ENCODE data around the gene MT1G. TPM values are rescaled to one million over a fixed set of nuclear protein-coding genes. Genes with fewer than 3 reads are reported as not detected.

The MT1G gene
- polyA plus RNA-seq, 1 donor (not counting 4 experiments of a cell fraction or from before 2014, with no cell fraction given), result 9.8 TPM

GRCh38 chr16:56633535-56633934 is 34.3 kb downstream of the MT1G start:
- Histone ChIP-seq H3K36me3 (ENCODE audit: control insufficient read depth in 2 of 2, extremely low read depth in 1 of 2, insufficient read depth in 2 of 2, low read length in 2 of 2) (no peaks in the 10 kb centered on the region), H3K4me2 (ENCODE audit: control insufficient read depth, extremely low read depth, insufficient read depth, low read depth, low read length) (no peak overlapping the region), H3K4me1 (ENCODE audit: control insufficient read depth, extremely low read depth, insufficient read depth, low read length) (peaks cover 4% of the 10 kb centered on the region), H3K27me3 (ENCODE audit: control insufficient read depth, extremely low read depth, insufficient read depth, low read length) (peaks cover 52% of the 10 kb centered on the region), H4K20me1 (ENCODE audit: control insufficient read depth, extremely low read depth, insufficient read depth, low read length) (peaks cover 1% of the 10 kb centered on the region), H3K27ac (ENCODE audit: control insufficient read depth, insufficient read depth, low read length) (no peak overlapping the region), H3K9ac (ENCODE audit: control insufficient read depth, extremely low read depth, insufficient read depth, low read length) (no peak overlapping the region), H3K9me1 (ENCODE audit: control insufficient read depth, extremely low read depth, insufficient read depth, low read length) (no peaks in the 10 kb centered on the region), H3K79me2 (ENCODE audit: control insufficient read depth, insufficient read depth, low read length) (no peaks in the 10 kb centered on the region), H3K4me3 (ENCODE audit: control insufficient read depth in 2 of 3, extremely low read depth in 1 of 3, insufficient read depth in 2 of 3, low read depth in 1 of 3, low read length in 3 of 3) (no peak overlapping the region), H2AFZ (ENCODE audit: control insufficient read depth, low read length) (no peak overlapping the region), H3K9me3 (ENCODE audit: control insufficient read depth, low read depth, low read length) (no peaks in the 10 kb centered on the region)
- DNase-seq (ENCODE audit: low read depth, low spot score) (no peak), FAIRE-seq (no peak)
- dilution Hi-C loops (cut with MboI; ENCODE audit: extremely low pct_ligation_motif_present, low sequenced_read_pairs), result no loop called here
- peak; percentile 17 for TF ChIP-seq EZH2 (IDR thresholded peaks at IDR 0.05; ENCODE audit: low read length)
- TF ChIP-seq, protein P1, sequence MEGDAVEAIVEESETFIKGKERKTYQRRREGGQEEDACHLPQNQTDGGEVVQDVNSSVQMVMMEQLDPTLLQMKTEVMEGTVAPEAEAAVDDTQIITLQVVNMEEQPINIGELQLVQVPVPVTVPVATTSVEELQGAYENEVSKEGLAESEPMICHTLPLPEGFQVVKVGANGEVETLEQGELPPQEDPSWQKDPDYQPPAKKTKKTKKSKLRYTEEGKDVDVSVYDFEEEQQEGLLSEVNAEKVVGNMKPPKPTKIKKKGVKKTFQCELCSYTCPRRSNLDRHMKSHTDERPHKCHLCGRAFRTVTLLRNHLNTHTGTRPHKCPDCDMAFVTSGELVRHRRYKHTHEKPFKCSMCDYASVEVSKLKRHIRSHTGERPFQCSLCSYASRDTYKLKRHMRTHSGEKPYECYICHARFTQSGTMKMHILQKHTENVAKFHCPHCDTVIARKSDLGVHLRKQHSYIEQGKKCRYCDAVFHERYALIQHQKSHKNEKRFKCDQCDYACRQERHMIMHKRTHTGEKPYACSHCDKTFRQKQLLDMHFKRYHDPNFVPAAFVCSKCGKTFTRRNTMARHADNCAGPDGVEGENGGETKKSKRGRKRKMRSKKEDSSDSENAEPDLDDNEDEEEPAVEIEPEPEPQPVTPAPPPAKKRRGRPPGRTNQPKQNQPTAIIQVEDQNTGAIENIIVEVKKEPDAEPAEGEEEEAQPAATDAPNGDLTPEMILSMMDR (optimal IDR thresholded peaks at IDR 0.05 in 1 of 3, IDR thresholded peaks at IDR 0.05 in 1 of 3, conservative IDR thresholded peaks at IDR 0.05 in 1 of 3; ENCODE audit: extremely low read depth in 1 of 3, insufficient read depth in 2 of 3, low read length in 3 of 3), result no peak

DNA sequence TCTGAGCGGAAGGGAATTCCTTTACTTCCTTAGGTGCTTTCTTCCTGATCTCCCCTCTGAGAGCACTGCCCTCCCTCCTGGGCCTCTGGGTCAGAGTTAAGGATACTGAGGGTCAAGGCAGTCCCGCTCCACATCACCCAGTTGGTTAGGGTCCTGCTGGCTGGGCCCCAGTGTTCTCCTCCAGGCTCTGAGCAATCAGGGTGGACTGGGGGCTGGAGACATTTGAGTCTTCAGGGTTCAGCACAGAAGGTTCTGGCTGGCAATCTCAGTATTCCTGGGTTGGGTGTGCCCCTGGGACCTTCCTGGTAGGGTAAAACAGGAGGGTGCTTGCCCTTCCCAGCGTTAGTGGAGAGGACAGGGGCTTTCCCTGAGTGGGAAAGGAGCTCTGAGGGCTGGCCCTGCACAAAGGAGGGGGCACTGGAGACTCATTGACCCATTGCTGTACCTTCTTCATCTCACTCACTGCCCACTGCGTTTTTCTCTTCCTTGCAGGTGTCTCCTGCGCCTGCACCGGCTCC is 35.0 kb downstream of the MT1G start:
- dilution Hi-C loops (cut with MboI; ENCODE audit: extremely low pct_ligation_motif_present, low sequenced_read_pairs), result no loop called here
- Histone ChIP-seq H2AFZ (ENCODE audit: control insufficient read depth, low read length) (no peak overlapping the region), H3K4me3 (ENCODE audit: control insufficient read depth in 2 of 3, extremely low read depth in 1 of 3, insufficient read depth in 2 of 3, low read depth in 1 of 3, low read length in 3 of 3) (no peak overlapping the region), H3K36me3 (ENCODE audit: control insufficient read depth in 2 of 2, extremely low read depth in 1 of 2, insufficient read depth in 2 of 2, low read length in 2 of 2) (no peaks in the 10 kb centered on the region), H3K4me2 (ENCODE audit: control insufficient read depth, extremely low read depth, insufficient read depth, low read depth, low read length) (no peak overlapping the region), H3K27me3 (ENCODE audit: control insufficient read depth, extremely low read depth, insufficient read depth, low read length) (peaks cover 46% of the 10 kb centered on the region), H4K20me1 (ENCODE audit: control insufficient read depth, extremely low read depth, insufficient read depth, low read length) (peaks cover 3% of the 10 kb centered on the region), H3K79me2 (ENCODE audit: control insufficient read depth, insufficient read depth, low read length) (no peaks in the 10 kb centered on the region), H3K9ac (ENCODE audit: control insufficient read depth, extremely low read depth, insufficient read depth, low read length) (no peak overlapping the region), H3K9me3 (ENCODE audit: control insufficient read depth, low read depth, low read length) (no peaks in the 10 kb centered on the region), H3K9me1 (ENCODE audit: control insufficient read depth, extremely low read depth, insufficient read depth, low read length) (no peaks in the 10 kb centered on the region), H3K27ac (ENCODE audit: control insufficient read depth, insufficient read depth, low read length) (no peak overlapping the region), H3K4me1 (ENCODE audit: control insufficient read depth, extremely low read depth, insufficient read depth, low read length) (peaks cover 4% of the 10 kb centered on the region)
- no peak for FAIRE-seq
- DNase-seq (ENCODE audit: low read depth, low spot score), result no peak
- TF ChIP-seq EZH2 (IDR thresholded peaks at IDR 0.05; ENCODE audit: low read length), result peak; percentile 49
- TF ChIP-seq, protein P1 (optimal IDR thresholded peaks at IDR 0.05 in 1 of 3, IDR thresholded peaks at IDR 0.05 in 1 of 3, conservative IDR thresholded peaks at IDR 0.05 in 1 of 3; ENCODE audit: extremely low read depth in 1 of 3, insufficient read depth in 2 of 3, low read length in 3 of 3), result no peak
